Loucy (cell line): ENCODE results near the gene CAMK2N1.

Experiments used
- H2AFZ ChIP-seq: fragments of 200-600 bp; sonication (generic); 2 replicates; pipeline ENCODE4 v1.6.0; 2016; ENCODE audit warnings: antibody characterized with exemption, mild to moderate bottlenecking, low read length, moderate library complexity
- H3F3A ChIP-seq: fragments of 200-600 bp; 2 replicates; pipeline ENCODE4 v1.6.0; 2016; ENCODE audit warnings: antibody characterized with exemption, low read depth, mild to moderate bottlenecking
- H3K27me3 ChIP-seq: fragments of 200-600 bp; sonication (generic); 2 replicates; pipeline ENCODE4 v1.6.1; 2014; ENCODE audit warnings: low read length, mild to moderate bottlenecking; ENCODE audit not compliant: insufficient read depth, poor library complexity, severe bottlenecking
- H3K36me3 ChIP-seq: fragments of 200-600 bp; sonication (generic); 2 replicates; pipeline ENCODE4 v1.6.1; 2016; ENCODE audit warnings: low read length; ENCODE audit not compliant: insufficient read depth
- H3K4me1 ChIP-seq: fragments of 200-600 bp; sonication (generic); 2 replicates; pipeline ENCODE4 v1.5.1; 2014; ENCODE audit warnings: low read length, mild to moderate bottlenecking; ENCODE audit not compliant: insufficient read depth, poor library complexity, severe bottlenecking
- H3K4me2 ChIP-seq: fragments of 200-600 bp; sonication (generic); 2 replicates; pipeline ENCODE4 v1.6.0; 2014; ENCODE audit warnings: antibody characterized with exemption, low read length, low read depth, mild to moderate bottlenecking; ENCODE audit not compliant: poor library complexity, severe bottlenecking
- H3K4me3 ChIP-seq: fragments of 200-600 bp; sonication (generic); 2 replicates; pipeline ENCODE4 v1.5.1; 2014; ENCODE audit warnings: low read length, mild to moderate bottlenecking, mixed read lengths; ENCODE audit not compliant: poor library complexity, severe bottlenecking
- H3K79me2 ChIP-seq: fragments of 200-600 bp; sonication (generic); 2 replicates; pipeline ENCODE4 v1.6.1; 2014; ENCODE audit warnings: low read length; ENCODE audit not compliant: insufficient read depth
- H3K9ac ChIP-seq: fragments of 200-600 bp; sonication (generic); 2 replicates; pipeline ENCODE4 v1.6.0; 2014; ENCODE audit warnings: mild to moderate bottlenecking, low read depth, low read length, moderate library complexity; ENCODE audit not compliant: poor library complexity, severe bottlenecking
- H3K9me2 ChIP-seq: fragments of 200-600 bp; sonication (generic); replicated peaks from 2 replicates; pipeline ENCODE4 v1.6.1; 2016; ENCODE audit warnings: low read depth, low read length, mixed read lengths
- H3K9me3 ChIP-seq: fragments of 200-600 bp; sonication (generic); 2 replicates; pipeline ENCODE4 v1.6.1; 2014; ENCODE audit warnings: mild to moderate bottlenecking, antibody characterized with exemption, low read length, low read depth; ENCODE audit not compliant: insufficient read depth
- H4K20me1 ChIP-seq: fragments of 200-600 bp; sonication (generic); 2 replicates; pipeline ENCODE4 v1.6.0; 2014; ENCODE audit warnings: antibody characterized with exemption, low read length, mild to moderate bottlenecking; ENCODE audit not compliant: insufficient read depth, poor library complexity, severe bottlenecking
- EZH2phosphoT487 ChIP-seq: fragments of 200-600 bp; IDR thresholded peaks from 2 replicates; pipeline ENCODE4 v1.6.1; 2018; ENCODE audit warnings: antibody characterized with exemption, mild to moderate bottlenecking, moderate library complexity, borderline replicate concordance
- TF ChIP-seq, protein P1 (sequence below): fragments of 200-600 bp; sonication (generic); conservative IDR thresholded peaks from 2 replicates; pipeline ENCODE4 v1.5.1; 2014; ENCODE audit warnings: mild to moderate bottlenecking, antibody characterized with exemption, low read length

CAMK2N1 gene

DNA sequence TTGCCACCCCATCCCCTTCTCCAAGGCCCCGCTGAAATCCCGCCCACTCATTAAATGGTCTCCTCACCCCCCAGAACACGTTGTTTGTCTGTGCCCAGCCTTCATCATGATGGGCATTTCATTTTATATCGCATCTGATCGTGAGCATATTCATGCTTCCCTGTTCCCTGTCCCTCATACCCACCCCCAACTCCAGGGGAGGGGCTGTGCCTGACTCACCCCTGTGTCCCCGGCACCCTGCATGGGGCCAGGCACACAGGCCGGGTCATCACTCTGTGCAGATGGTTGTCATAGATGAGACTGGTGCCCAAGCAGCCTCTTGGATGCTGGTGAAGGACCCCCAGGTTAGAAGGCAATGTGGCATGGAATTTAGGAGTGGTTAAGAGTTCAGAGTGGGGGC lies 11.0 kb downstream of the CAMK2N1 start:
- Histone ChIP-seq H3K27me3 (no peaks in the 10 kb centered on the region), H3K36me3 (no peaks in the 10 kb centered on the region), H4K20me1 (no peaks in the 10 kb centered on the region), H3K79me2 (no peaks in the 10 kb centered on the region), H2AFZ (no peak overlapping the region), H3K9me3 (no peaks in the 10 kb centered on the region), H3K4me2 (no peak overlapping the region), H3F3A (no peaks in the 10 kb centered on the region), H3K4me1 (peaks cover 4% of the 10 kb centered on the region), H3K9me2 (no peaks in the 10 kb centered on the region), H3K4me3 (no peak overlapping the region), H3K9ac (no peak overlapping the region)
- TF ChIP-seq, protein P1, sequence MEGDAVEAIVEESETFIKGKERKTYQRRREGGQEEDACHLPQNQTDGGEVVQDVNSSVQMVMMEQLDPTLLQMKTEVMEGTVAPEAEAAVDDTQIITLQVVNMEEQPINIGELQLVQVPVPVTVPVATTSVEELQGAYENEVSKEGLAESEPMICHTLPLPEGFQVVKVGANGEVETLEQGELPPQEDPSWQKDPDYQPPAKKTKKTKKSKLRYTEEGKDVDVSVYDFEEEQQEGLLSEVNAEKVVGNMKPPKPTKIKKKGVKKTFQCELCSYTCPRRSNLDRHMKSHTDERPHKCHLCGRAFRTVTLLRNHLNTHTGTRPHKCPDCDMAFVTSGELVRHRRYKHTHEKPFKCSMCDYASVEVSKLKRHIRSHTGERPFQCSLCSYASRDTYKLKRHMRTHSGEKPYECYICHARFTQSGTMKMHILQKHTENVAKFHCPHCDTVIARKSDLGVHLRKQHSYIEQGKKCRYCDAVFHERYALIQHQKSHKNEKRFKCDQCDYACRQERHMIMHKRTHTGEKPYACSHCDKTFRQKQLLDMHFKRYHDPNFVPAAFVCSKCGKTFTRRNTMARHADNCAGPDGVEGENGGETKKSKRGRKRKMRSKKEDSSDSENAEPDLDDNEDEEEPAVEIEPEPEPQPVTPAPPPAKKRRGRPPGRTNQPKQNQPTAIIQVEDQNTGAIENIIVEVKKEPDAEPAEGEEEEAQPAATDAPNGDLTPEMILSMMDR, result no peak
- TF ChIP-seq EZH2phosphoT487, result no peak

DNA sequence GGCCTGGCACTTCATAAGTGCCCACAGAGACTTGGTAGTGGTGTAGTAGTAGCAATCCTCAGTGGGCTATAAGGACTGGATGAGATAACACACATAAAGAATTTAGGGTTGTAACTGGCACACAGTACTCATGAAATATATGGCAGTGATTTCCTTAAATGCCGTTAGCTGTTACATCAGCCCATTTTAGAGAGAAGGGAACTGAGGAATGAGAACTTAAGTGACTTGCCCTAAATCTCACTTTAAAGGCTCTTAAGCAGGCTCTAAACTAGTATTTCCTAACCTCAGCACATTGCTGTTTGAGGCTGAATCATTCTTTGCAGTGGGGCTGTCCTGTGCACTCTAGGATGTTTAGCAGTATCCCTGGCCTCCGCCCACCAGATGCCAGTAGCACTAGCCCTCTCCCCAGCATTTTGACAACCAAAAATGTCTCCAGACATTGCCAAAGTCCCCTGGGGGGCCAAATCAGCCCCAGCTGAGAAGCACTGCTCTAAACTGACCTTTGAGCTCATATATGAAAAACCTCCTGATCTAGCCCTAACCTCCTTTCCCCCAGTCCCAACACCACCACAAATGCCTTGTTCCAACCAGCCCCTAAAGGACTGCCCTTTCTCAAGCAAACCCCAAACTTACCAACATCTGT lies 11.6 kb downstream of the CAMK2N1 start:
- H4K20me1 ChIP-seq, result no peaks in the 10 kb centered on the region
- no peak overlapping the region for H3K4me3 ChIP-seq
- H3K4me2 ChIP-seq, result no peak overlapping the region
- H3K9me3 ChIP-seq, result no peaks in the 10 kb centered on the region
- TF ChIP-seq, protein P1, result no peak
- TF ChIP-seq EZH2phosphoT487, result no peak
- H3K79me2 ChIP-seq, result no peaks in the 10 kb centered on the region
- peaks cover 4% of the 10 kb centered on the region for H3K4me1 ChIP-seq
- no peaks in the 10 kb centered on the region for H3K9me2 ChIP-seq
- no peaks in the 10 kb centered on the region for H3F3A ChIP-seq
- no peak overlapping the region for H2AFZ ChIP-seq
- no peaks in the 10 kb centered on the region for H3K27me3 ChIP-seq
- no peak overlapping the region for H3K9ac ChIP-seq
- H3K36me3 ChIP-seq, result no peaks in the 10 kb centered on the region

DNA sequence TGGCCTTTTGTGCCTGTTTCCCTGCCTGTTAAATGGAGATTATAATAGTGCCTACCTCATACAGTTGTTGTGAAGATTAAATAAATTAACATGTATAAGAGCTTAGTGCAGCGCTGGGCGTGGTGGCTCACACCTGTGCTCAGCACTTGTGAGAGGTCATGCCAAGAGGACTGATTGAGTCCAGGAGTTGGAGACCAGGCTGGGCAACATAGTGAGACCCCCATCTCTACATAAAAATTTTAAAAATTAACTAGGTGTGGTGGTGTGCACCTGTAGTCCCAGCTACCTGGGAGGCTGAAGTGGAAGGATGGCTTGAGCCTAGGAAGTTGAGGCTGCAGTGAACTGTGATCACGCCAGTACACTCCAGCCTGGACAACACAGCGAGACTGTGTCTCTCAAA lies 12.1 kb downstream of the CAMK2N1 start:
- H3K4me2 ChIP-seq, result no peak overlapping the region
- no peaks in the 10 kb centered on the region for H3F3A ChIP-seq
- H4K20me1 ChIP-seq, result no peaks in the 10 kb centered on the region
- no peaks in the 10 kb centered on the region for H3K79me2 ChIP-seq
- H3K4me3 ChIP-seq, result no peak overlapping the region
- no peak for TF ChIP-seq EZH2phosphoT487
- TF ChIP-seq, protein P1, result no peak
- H3K9me3 ChIP-seq, result no peaks in the 10 kb centered on the region
- no peak overlapping the region for H3K9ac ChIP-seq
- H3K27me3 ChIP-seq, result no peaks in the 10 kb centered on the region
- H3K4me1 ChIP-seq, result peaks cover 4% of the 10 kb centered on the region
- no peaks in the 10 kb centered on the region for H3K36me3 ChIP-seq
- H3K9me2 ChIP-seq, result no peaks in the 10 kb centered on the region
- H2AFZ ChIP-seq, result no peak overlapping the region
